Smooth muscle cell (in vitro differentiated cells): ENCODE data around the gene GAPDHS. TPM values are rescaled to one million over a fixed set of nuclear protein-coding genes. Genes with fewer than 3 reads are reported as not detected.

ENCODE experiments used
- DNase-seq: peaks from one replicate; lab custom pipeline; 2025; ENCODE audit not compliant: unreplicated experiment; lab: John Stamatoyannopoulos, UW
- H2AFZ ChIP-seq: fragments of 200-600 bp; sonication (generic); 2 replicates; pipeline ENCODE4 v1.6.0; 2016; ENCODE audit warnings: antibody characterized with exemption, low read depth, mild to moderate bottlenecking
- H3F3A ChIP-seq: fragments of 200-600 bp; sonication (generic); 2 replicates; pipeline ENCODE4 v1.6.0; 2017; ENCODE audit warnings: antibody characterized with exemption, low read depth
- H3K27ac ChIP-seq: fragments of 200-600 bp; sonication (generic); 2 replicates; pipeline ENCODE4 v1.5.1; 2016; ENCODE audit warnings: low read depth, mild to moderate bottlenecking
- H3K27me3 ChIP-seq: fragments of 200-600 bp; sonication (generic); 2 replicates; pipeline ENCODE4 v1.6.1; 2016; ENCODE audit warnings: low read depth, mild to moderate bottlenecking
- H3K36me3 ChIP-seq: fragments of 200-600 bp; sonication (generic); 2 replicates; pipeline ENCODE4 v1.5.1; 2016; ENCODE audit warnings: low read depth
- H3K4me1 ChIP-seq: fragments of 200-600 bp; sonication (generic); 2 replicates; pipeline ENCODE4 v1.5.1; 2016; ENCODE audit warnings: low read depth
- H3K4me2 ChIP-seq: fragments of 200-600 bp; sonication (generic); 2 replicates; pipeline ENCODE4 v1.6.0; 2016; ENCODE audit warnings: mild to moderate bottlenecking
- H3K4me3 ChIP-seq: fragments of 200-600 bp; sonication (generic); 2 replicates; pipeline ENCODE4 v1.5.1; 2016; ENCODE audit warnings: mild to moderate bottlenecking
- H3K79me2 ChIP-seq: fragments of 200-600 bp; sonication (generic); 2 replicates; pipeline ENCODE4 v1.6.0; 2016; ENCODE audit warnings: low read depth, mild to moderate bottlenecking
- H3K9ac ChIP-seq: fragments of 200-600 bp; sonication (generic); 2 replicates; pipeline ENCODE4 v1.6.0; 2016; ENCODE audit warnings: low read depth
- H3K9me3 ChIP-seq: fragments of 200-600 bp; sonication (generic); replicated peaks from 2 replicates; pipeline ENCODE4 v1.5.1; 2016; ENCODE audit warnings: low read depth
- H4K20me1 ChIP-seq: fragments of 200-600 bp; sonication (generic); 2 replicates; pipeline ENCODE4 v1.6.0; 2016; ENCODE audit warnings: low read depth
- CTCF ChIP-seq: fragments of 200-600 bp; sonication (generic); IDR thresholded peaks from 2 replicates; pipeline ENCODE4 v1.5.1; 2017; ENCODE audit warnings: borderline replicate concordance, mild to moderate bottlenecking, antibody characterized with exemption; ENCODE audit not compliant: insufficient read depth, poor library complexity, severe bottlenecking
- WGBS: methylation state at CpG from one replicate; pipeline ENCODE4 v1.1.7; 2016; ENCODE audit warnings: low lambda C conversion rate; 5-methylcytosine and 5-hydroxymethylcytosine counted together
- polyA plus RNA-seq: library from polyadenylated mRNA; unstranded; fragments of >200 nt; fragmentation: Nextera tagmentation; extraction: Ambion mirVana; gene quantifications from 2 replicates; pipeline ENCODE4 v1.2.1, GENCODE V29; 2016
- total RNA-seq: library from RNA; depleted of rRNA; stranded (reverse); fragments of >200 nt; gene quantifications from 2 replicates; pipeline ENCODE4 v1.2.3, GENCODE V29; 2014

Gene GAPDHS
- total and polyA plus RNA-seq, 2 experiments from 2014 or later, result 0.16 TPM; not detected in 1

- Histone ChIP-seq H3K9ac (no peak overlapping the region), H4K20me1 (no peaks in the 10 kb centered on the region), H3K4me1 (peaks cover 5% of the 10 kb centered on the region), H3K4me2 (no peak overlapping the region), H3K27ac (no peak overlapping the region), H3K4me3 (no peak overlapping the region), H3F3A (no peaks in the 10 kb centered on the region), H3K79me2 (peaks cover 3% of the 10 kb centered on the region), H2AFZ (no peak overlapping the region), H3K36me3 (no peaks in the 10 kb centered on the region), H3K9me3 (no peaks in the 10 kb centered on the region), H3K27me3 (no peaks in the 10 kb centered on the region)
- DNase-seq, result no peak
- WGBS, result 95% methylated on average over 21 of the region's 21 CpGs
- TF ChIP-seq CTCF, result no peak
Measured at GRCh38 chr19:35551091-35551810, 18.0 kb downstream of the GAPDHS start.

GRCh38 chr19:35552534-35553384 is 19.5 kb downstream of the GAPDHS start:
- WGBS, result 86% methylated on average over 13 of the region's 13 CpGs
- H3K4me2 ChIP-seq, result no peak overlapping the region
- DNase-seq, result no peak
- no peaks in the 10 kb centered on the region for H3K36me3 ChIP-seq
- no peaks in the 10 kb centered on the region for H3K9me3 ChIP-seq
- no peaks in the 10 kb centered on the region for H3K79me2 ChIP-seq
- H3K9ac ChIP-seq, result no peak overlapping the region
- H4K20me1 ChIP-seq, result no peaks in the 10 kb centered on the region
- TF ChIP-seq CTCF, result no peak
- peaks cover 10% of the 10 kb centered on the region for H3K27me3 ChIP-seq
- no peak overlapping the region for H2AFZ ChIP-seq
- H3K4me3 ChIP-seq, result no peak overlapping the region
- no peak overlapping the region for H3K27ac ChIP-seq
- H3K4me1 ChIP-seq, result no peaks in the 10 kb centered on the region
- H3F3A ChIP-seq, result no peaks in the 10 kb centered on the region

GRCh38 chr19:35553385-35554000 is 20.2 kb downstream of the GAPDHS start:
- Histone ChIP-seq H3K4me1 (peaks cover 3% of the 10 kb centered on the region), H3K4me2 (no peak overlapping the region), H3K27ac (no peak overlapping the region), H3K79me2 (no peaks in the 10 kb centered on the region), H3K36me3 (no peaks in the 10 kb centered on the region), H3K27me3 (peaks cover 18% of the 10 kb centered on the region), H4K20me1 (no peaks in the 10 kb centered on the region), H2AFZ (no peak overlapping the region), H3K9me3 (no peaks in the 10 kb centered on the region), H3F3A (no peaks in the 10 kb centered on the region), H3K4me3 (no peak overlapping the region), H3K9ac (no peak overlapping the region)
- no peak for DNase-seq
- 88% methylated on average over 14 of the region's 14 CpGs for WGBS
- no peak for TF ChIP-seq CTCF
